HUES6 (cell line): ENCODE results near the gene TCOF1.
"Not testable (repeated sequence)": the region's sequence is repeated elsewhere in the genome, so short reads cannot be mapped to it uniquely, and the experiment has no call there.

Source experiments
- H3K27ac ChIP-seq: 2 replicates; pipeline ENCODE4 v1.7.0; 2013; ENCODE audit warnings: low read depth, mild to moderate bottlenecking, low read length, inconsistent platforms
- H3K27me3 ChIP-seq: 2 replicates; pipeline ENCODE4 v1.6.1; 2013; ENCODE audit warnings: low read length; ENCODE audit not compliant: control insufficient read depth, insufficient read depth
- H3K36me3 ChIP-seq: 2 replicates; pipeline ENCODE4 v1.6.1; 2013; ENCODE audit warnings: low read length; ENCODE audit not compliant: control insufficient read depth, insufficient read depth
- H3K4me1 ChIP-seq: 2 replicates; pipeline ENCODE4 v1.6.1; 2013; ENCODE audit warnings: low read length; ENCODE audit not compliant: control insufficient read depth, insufficient read depth
- H3K4me3 ChIP-seq: 2 replicates; pipeline ENCODE4 v1.5.1; 2013; ENCODE audit warnings: low read depth, low read length
- H3K9ac ChIP-seq: one replicate; pipeline ENCODE4 v1.6.1; 2013; ENCODE audit warnings: mild to moderate bottlenecking, low read length
- H3K9me3 ChIP-seq: 2 replicates; pipeline ENCODE4 v1.6.1; 2013; ENCODE audit warnings: low read depth, low read length; ENCODE audit not compliant: control insufficient read depth, insufficient read depth

Gene TCOF1

DNA sequence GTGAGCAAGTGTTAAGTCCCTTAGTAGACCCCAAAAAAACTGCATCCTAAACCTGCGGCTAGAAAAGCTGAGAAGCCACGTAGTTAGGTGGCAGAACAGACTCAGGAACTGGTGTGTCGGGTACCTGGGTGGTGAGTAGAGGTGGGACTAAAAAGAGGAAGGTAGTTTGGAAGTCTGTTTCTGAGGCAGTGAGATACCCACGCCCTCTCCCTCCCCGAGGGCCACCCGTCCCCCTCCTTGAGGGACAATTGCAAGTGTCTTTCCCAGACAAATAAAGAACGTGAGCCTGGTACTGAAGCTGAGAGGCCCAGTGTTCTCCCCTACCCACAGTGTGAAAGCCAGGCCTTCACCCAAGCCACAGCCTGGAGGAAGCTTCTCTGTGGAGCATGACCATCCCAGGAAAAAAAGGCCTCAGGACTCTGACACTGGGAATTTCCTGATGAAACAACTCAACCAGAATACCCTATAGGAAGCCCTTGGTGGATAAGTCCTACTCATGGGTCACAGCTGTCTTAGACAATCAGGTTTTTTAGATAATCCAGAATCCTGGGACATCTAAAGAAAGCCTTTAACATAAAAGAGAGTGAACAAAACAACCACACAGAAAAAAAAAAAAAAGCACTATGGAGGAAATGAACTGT lies 62.3 kb downstream of the TCOF1 start:
- H3K9ac ChIP-seq, result no peak overlapping the region
- H3K4me1 ChIP-seq, result no peaks in the 10 kb centered on the region
- H3K27ac ChIP-seq, result no peak overlapping the region
- H3K36me3 ChIP-seq, result no peaks in the 10 kb centered on the region
- H3K27me3 ChIP-seq, result no peaks in the 10 kb centered on the region
- H3K9me3 ChIP-seq, result no peaks in the 10 kb centered on the region
- H3K4me3 ChIP-seq, result no peak overlapping the region

DNA sequence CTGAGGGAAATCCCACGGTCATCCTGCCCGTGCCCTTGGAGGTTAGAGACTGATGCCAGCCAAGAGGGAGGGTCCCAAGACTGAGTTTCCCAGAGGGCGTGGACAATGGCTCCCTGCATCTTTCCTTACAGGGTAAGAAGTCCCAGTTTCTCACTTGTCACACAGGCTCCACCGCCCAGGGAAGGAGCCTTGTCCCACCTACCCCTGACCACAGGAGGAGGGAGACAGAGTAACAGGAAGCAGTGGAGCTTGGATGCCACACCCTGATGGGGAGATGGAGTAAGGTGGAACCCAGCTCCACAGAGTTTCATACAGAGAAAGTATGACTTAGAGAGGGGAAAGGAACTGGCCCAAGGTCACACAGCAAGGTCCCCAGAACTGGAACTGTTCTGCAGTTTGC lies 64.6 kb downstream of the TCOF1 start:
- Histone ChIP-seq H3K9me3 (no peaks in the 10 kb centered on the region), H3K27ac (no peak overlapping the region), H3K4me1 (no peaks in the 10 kb centered on the region), H3K27me3 (no peaks in the 10 kb centered on the region), H3K4me3 (no peak overlapping the region), H3K9ac (no peak overlapping the region), H3K36me3 (no peaks in the 10 kb centered on the region)

DNA sequence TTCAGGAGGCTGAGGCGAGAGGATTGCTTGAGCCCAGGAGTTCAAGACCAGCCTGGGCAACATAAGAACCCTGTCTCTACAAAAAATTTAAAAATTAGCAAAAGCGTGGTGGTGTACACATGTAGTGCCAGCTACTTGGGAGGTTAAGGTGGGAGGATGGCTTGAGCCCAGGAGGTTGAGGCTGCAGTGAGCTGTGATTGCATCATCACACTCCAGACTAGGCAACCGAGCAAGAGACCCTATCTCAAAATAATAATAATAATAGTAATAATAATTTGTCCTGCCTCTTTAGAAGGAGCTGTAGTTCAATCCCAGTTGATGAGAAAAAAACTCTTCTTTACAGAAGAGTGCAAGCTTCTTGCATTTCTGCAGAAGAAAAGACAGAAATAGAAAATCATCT lies 65.3 kb downstream of the TCOF1 start:
- Histone ChIP-seq H3K27me3 (no peaks in the 10 kb centered on the region), H3K4me1 (no peaks in the 10 kb centered on the region), H3K27ac (no peak overlapping the region), H3K9me3 (no peaks in the 10 kb centered on the region), H3K4me3 (no peak overlapping the region), H3K9ac (no peak overlapping the region), H3K36me3 (no peaks in the 10 kb centered on the region)

- not testable (repeated sequence) for H3K4me3 ChIP-seq, H3K9ac ChIP-seq
Observed at GRCh38 chr5:150426165-150426564, 68.7 kb downstream of the TCOF1 start.

GRCh38 chr5:150428106-150428876 lies 70.8 kb downstream of the TCOF1 start:
- Histone ChIP-seq H3K9ac (no peak overlapping the region), H3K27ac (no peak overlapping the region), H3K27me3 (no peaks in the 10 kb centered on the region), H3K9me3 (no peaks in the 10 kb centered on the region), H3K36me3 (no peaks in the 10 kb centered on the region), H3K4me3 (no peak overlapping the region), H3K4me1 (peaks cover 3% of the 10 kb centered on the region; the same call in 1 of the 2 replicates)

More at GRCh38 chr5:150426165-150426564, 68.7 kb downstream of the TCOF1 start:
- H3K36me3 ChIP-seq, H3K27ac ChIP-seq, H3K9me3 ChIP-seq, H3K27me3 ChIP-seq, H3K4me1 ChIP-seq: not testable (repeated sequence)

DNA sequence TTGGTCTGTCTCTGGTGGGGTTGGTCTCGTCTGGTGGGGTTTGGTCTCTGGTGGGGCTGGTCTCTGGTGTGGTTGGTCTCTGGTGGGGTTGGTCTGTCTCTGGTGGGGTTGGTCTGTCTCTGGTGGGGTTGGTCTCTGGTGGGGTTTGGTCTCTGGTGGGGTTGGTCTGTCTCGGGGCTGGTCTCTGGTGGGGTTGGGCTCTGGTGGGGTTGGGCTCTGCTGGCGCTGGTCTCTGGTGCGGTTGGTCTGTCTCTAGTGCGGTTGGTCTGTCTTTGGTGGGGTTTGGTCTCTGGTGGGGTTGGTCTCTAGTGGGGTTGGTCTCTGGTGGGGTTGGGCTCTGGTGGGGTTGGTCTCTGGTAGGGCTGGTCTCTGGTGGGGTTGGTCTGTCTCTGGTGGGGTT lies 71.5 kb downstream of the TCOF1 start:
- no peak overlapping the region for H3K27ac ChIP-seq
- no peaks in the 10 kb centered on the region for H3K9me3 ChIP-seq
- no peak overlapping the region for H3K4me3 ChIP-seq
- H3K4me1 ChIP-seq, result peaks cover 3% of the 10 kb centered on the region; the same call in 1 of the 2 replicates
- no peaks in the 10 kb centered on the region for H3K27me3 ChIP-seq
- H3K36me3 ChIP-seq, result no peaks in the 10 kb centered on the region
- no peak overlapping the region for H3K9ac ChIP-seq

DNA sequence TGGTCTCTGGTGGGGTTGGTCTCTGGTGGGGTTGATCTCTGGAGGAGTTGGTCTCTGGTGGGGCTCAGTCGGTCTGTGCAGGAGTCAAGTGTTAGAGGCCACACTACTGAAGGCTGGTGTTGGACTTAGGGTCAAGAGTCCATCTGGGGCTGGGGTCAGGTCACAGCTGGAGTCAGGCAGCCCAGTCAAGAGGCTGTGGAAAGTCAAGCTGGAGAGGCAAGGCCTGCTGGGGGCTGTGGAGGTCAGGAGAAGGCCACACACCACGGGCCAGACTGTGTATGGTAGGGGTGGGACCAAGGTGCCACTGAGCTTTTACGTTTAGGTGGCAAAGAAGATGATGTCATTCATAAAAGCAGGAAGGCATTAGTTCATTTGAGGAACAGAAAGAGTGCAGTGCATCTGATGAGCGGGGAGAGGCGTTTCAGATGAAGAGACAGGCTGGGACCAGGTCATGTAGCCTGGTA lies 71.9 kb downstream of the TCOF1 start:
- H3K27me3 ChIP-seq, result no peaks in the 10 kb centered on the region
- H3K27ac ChIP-seq, result no peak overlapping the region
- H3K4me1 ChIP-seq, result peaks cover 3% of the 10 kb centered on the region; the same call in 1 of the 2 replicates
- no peaks in the 10 kb centered on the region for H3K9me3 ChIP-seq
- H3K36me3 ChIP-seq, result no peaks in the 10 kb centered on the region
- H3K9ac ChIP-seq, result no peak overlapping the region
- H3K4me3 ChIP-seq, result no peak overlapping the region

DNA sequence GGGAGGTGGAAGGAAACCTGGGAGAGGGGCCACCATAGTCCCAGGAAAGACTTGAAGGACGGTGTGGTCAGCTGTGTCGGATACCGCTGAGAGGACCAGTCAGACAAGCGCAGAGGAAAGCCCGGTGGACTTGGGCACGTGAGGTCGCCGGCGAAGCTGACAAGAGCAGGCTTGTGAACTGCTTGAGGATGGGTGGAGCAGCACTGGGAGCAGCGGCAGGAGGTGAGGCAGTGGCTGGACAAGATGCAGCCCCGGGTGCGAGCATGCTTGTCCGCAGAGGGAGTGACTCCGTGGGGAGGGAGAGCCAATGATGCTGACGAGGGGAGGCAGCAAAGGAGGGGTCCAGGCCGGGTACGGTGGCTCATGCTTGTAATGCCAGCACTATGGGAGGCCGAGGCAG lies 73.6 kb downstream of the TCOF1 start:
- H3K27ac ChIP-seq, result no peak overlapping the region
- no peak overlapping the region for H3K4me3 ChIP-seq
- no peaks in the 10 kb centered on the region for H3K36me3 ChIP-seq
- H3K27me3 ChIP-seq, result no peaks in the 10 kb centered on the region
- no peak overlapping the region for H3K9ac ChIP-seq
- H3K9me3 ChIP-seq, result no peaks in the 10 kb centered on the region
- peaks cover 3% of the 10 kb centered on the region; the same call in 1 of the 2 replicates for H3K4me1 ChIP-seq

DNA sequence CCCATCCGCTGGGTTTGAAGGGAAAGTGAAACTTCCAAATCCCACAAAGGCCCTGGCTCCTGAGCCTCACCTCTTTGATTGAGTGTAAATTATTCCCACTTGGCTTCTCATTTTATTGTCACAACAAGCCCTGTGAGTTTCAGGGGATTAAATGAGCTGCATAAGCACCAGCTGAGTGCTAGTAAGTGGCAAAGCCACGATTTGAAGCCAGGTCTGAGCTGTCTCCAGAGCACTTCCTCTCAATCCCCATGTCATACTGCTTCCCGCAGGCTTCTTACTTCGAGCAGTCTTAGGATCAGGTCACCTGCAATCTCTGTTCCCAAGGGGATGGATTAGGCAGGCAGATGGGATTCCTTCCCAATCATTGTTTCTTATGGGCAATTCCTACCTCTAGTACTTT lies 74.1 kb downstream of the TCOF1 start:
- Histone ChIP-seq H3K9ac (no peak overlapping the region), H3K36me3 (no peaks in the 10 kb centered on the region), H3K27ac (no peak overlapping the region), H3K9me3 (no peaks in the 10 kb centered on the region), H3K4me3 (no peak overlapping the region), H3K4me1 (peaks cover 3% of the 10 kb centered on the region; the same call in 1 of the 2 replicates), H3K27me3 (no peaks in the 10 kb centered on the region)

- Histone ChIP-seq H3K9me3 (no peaks in the 10 kb centered on the region), H3K4me1 (peaks cover 3% of the 10 kb centered on the region; the same call in 1 of the 2 replicates), H3K27ac (no peak overlapping the region), H3K9ac (no peak overlapping the region), H3K4me3 (no peak overlapping the region), H3K27me3 (no peaks in the 10 kb centered on the region), H3K36me3 (no peaks in the 10 kb centered on the region)
Observed at GRCh38 chr5:150434464-150434863, 77.0 kb downstream of the TCOF1 start.

DNA sequence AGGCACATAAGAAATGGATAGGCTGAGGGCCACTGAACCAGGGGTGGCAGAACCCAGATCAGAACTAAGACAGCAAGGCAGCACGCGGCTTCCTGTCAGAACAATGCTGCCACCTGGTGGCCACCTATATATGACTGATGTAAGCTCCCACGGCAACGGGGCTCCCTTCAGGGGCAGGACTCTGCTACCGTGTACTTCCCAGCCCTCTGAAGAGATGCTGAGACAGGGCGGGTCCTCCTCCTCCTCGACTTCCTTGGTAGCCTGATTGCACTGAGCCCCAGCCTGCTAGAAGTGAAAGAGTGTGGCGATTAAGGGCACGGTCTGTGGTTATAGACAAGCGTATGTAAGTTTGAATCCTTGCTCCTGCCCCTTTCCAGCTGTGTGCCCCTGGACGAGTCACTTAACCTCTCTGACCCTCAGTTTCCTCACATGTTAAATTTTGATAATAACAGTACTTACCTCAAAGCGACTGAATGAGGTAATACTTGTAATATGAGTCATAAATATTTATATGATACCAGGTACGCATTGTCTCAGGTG lies 78.7 kb downstream of the TCOF1 start:
- no peak overlapping the region for H3K27ac ChIP-seq
- H3K4me3 ChIP-seq, result no peak overlapping the region
- no peaks in the 10 kb centered on the region for H3K9me3 ChIP-seq
- no peaks in the 10 kb centered on the region for H3K27me3 ChIP-seq
- H3K9ac ChIP-seq, result no peak overlapping the region
- no peaks in the 10 kb centered on the region for H3K36me3 ChIP-seq
- H3K4me1 ChIP-seq, result peaks cover 6% of the 10 kb centered on the region; the same call in 1 of the 2 replicates
